GF-D8 (cell line): ENCODE measurements around the gene CDC42SE1.
A peak's percentile ranks its signal among the peaks of the same experiment; 100 is the strongest.

Source experiments
- DNase-seq: peaks from one replicate; lab custom pipeline; 2025; lab: John Stamatoyannopoulos, UW

The CDC42SE1 gene

DNA sequence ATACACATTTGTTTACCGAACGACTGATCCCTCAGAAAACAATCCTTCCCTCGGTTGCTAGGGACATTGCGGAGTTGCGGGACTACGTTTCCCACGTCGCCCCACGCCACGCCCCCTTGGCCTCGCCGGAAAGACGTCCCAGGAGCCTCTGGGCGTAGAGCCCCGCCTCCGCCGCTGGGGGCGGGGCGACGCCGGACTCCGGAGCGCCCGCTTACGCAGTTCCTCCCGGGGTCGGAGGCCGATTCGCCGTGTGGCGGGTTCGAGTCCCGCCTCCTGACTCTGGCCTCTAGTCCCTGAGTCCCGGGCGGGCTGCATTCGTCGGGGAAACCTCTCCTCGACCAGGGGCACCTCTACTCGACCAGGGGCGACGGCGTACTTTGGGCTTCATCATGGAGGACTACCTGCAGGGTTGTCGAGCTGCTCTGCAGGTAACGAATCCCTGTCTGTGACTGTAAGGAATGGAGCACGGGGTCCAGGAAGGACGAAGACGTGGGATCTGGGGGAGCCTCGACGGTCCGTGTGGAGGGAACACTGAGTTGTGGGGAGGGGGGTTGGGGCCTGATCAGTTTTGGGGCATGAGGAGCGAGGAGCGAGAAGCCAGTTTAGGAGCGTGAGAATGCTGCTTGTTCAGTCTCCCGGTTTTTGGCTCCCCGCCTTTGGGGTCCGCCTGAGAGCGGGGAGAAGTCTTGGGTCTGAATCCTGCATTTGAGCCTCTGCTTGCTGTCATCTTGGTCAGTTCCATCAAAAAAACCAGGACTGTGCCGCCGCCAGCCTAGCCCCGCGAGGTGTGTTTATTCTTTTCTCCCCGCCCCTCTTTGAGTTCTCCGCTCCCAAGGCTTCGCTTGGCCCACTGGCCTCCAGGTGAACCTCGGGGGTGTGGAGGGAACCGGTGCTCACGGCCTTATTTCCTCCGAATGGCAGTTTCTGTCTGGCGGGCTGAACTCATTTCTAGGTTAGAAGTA, 50.9 kb downstream of the CDC42SE1 start, which contains the start of gene PRUNE1:
Gene PRUNE1 (plus strand): TSS at position 206 of the 962 bp plus-strand sequence. CDS start 184 bp downstream, at position 390.
- DNase-seq = peak; percentile 83

DNA sequence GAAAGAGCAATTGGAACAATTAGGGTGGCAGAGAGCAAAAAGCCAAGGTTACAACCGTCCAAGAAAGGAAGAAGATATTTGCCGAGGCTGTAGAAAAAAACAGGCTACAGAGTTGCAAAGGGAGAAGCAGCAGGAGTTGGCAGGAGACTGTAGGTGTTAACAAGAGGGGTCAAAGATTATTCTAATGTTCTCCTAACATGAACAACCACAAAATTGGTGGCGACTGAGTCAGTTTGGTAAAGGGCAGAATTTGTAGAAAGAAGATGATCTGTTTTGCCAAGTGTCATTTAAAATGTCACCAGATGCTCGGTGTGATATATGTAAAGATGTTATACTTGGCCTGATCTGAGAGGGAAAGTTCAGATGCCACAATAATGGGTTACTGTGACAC, 51.6 kb downstream of the CDC42SE1 start:
- no peak for DNase-seq

DNA sequence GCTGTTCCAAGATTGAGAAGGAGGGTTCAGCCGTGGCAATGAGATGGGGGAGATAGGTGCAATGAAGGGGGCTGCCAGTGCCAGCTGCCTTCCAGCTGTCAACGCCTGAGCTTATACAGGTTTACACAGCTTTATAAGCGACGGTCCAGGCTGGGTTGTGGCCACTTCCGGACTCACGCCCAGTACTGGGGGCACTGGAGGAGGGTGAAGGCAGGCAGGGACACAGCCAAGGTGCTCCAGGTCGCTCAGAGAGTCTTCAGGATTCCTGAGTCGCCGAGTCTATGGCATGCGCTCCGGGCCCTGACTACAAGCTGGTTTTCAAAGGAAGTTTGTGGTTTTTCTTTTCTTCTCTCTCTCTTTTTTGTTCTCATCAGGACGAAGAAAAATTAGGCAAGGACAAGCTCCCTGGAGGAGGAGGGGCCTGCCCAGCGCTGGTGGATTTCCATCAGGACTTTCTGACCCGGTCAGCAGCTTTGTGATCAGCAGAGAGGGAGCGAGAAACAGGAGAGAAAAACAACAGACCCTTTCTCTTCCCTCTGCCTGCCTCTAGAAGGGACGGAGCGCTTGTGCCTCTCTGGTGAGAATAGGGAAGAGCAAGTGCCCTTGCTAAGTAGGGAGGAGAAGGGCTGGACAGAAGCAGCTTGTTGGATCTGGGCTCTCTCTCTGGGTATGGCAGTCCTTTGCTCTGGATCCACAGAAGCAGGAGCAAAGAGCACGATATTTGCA, 52.9 kb downstream of the CDC42SE1 start, which contains the start of gene MINDY1:
Gene MINDY1 (minus strand): TSS at position 576 of the 726 bp plus-strand sequence. CDS start 4,285 bp downstream, outside the sequence.
- peak; percentile 66 for DNase-seq

DNA sequence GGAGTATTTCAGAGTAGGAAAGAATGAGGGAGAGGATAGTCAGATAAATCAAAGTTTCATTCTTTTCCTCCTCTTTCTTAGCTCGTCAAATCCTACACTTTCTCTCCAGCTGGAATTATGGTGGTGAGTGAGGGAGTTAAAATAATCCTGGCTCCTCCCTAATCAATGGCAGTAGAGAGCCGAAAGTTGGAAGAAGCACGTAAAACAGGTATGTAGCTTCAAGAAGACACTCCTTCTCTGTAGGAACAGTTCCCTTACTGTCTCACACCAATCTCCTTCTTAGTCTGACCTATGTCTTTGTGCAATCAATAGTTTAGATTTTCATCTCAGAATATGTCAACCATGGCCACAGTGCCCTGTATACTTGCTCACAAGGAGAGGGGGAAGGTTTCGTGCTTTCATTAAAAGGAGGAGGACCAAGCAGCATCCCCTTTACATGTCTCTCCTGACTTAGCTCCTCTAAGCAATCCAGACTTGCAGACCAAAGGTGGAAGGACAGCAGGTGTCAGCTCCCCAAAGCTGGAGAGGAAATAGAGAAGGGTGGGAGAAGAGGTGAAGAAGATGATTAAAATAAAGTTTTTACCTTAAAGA, 53.6 kb downstream of the CDC42SE1 start:
- peak; percentile 6 for DNase-seq

DNA sequence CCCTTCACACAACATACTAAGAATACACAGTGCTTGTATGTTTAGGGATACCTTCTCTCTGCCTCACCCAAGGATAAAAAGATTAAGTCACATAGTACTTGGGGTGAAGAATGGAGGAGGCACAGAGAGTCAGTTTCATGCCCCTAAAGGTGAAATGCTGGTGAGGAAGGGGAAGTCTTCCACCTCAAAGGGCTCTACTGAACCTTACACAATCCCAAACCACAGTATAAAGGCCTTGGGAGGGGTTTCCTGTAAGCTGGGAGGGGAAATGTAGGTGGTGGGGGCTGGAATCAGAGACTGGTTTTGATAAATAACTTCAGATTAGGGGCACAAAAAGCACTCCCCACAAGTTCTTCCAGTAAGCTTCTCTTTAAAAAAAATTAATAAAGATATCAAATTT, 56.2 kb downstream of the CDC42SE1 start:
- DNase-seq = peak; percentile 66

DNA sequence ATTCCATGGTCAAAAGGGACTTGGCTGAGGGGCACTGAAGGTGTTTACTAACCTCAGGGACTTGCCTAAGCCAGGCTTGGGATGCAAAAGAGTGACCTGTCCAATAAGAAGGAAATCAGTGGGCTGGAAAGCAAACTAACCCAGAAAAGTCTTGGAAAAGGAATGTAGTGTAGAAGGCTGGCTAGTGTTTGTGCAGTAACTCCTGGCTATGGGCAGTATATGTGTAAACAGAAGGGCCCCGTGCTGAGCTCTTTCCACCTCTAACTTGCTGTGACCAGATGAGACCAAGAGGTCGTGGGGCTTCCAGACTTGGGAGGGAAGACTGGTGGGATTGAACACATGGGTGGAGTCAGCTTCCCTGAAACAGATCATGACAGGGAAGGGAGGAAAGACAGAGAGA, 56.8 kb downstream of the CDC42SE1 start:
- no peak for DNase-seq

DNA sequence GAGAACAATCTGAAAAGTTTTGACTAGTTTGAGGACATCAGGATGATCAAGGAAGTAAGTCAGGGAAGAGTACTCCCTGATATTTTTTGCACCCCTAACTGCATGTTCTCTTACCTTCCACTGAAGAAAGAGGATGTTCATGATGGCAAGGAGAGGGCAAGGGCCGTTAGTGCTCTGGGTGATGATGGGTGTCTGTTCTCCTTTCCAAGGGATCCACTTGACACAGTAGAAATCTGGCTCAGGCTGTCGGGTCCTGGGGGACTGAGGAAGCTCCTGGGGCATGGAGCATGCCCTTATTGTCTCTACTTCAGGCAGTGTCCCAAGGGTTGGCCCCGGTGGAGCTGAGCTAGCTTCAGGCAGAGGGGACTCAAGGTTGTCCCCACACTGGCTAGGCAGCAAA, 57.4 kb downstream of the CDC42SE1 start:
- no peak for DNase-seq

DNA sequence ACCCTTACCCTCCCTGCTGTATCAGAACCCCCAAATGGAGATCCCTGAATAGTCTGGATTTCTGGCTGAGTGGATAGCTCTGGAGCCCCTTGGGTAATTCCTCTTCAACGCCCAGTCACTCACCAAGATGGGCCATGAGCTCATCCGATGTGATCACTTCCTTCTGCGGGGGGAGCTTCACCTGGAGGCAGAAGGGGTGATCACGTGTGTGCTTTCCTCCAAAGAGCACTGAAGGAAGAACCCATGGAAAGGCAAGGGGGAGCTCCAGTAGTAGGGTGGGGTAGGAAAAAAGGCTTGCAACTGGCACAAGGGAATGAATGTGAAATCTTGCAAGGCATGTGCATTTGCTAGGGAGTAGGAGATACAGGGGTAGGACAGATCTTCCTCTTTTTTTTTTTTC, 57.8 kb downstream of the CDC42SE1 start:
- peak; percentile 6 for DNase-seq
